H54 (cell line): Measurements from ENCODE around the gene COG5.

Experiments used
- DNase-seq: peaks from one replicate; pipeline ENCODE4 v3.0.0; 2011; ENCODE audit warnings: low spot score, mixed read lengths; ENCODE audit not compliant: insufficient read length
- FAIRE-seq: peaks from 3 replicates; lab custom pipeline; 2011; peaks lifted over from hg19 to GRCh38; lab: Jason Lieb, UNC
- POLR2A ChIP-seq: IDR thresholded peaks from 2 replicates; pipeline ENCODE4 v1.6.1; 2011; ENCODE audit warnings: low read depth, mild to moderate bottlenecking, low read length

COG5 gene

GRCh38 chr7:107319724-107320228, 243.9 kb downstream of the COG5 start:
- DNase-seq (no peak), FAIRE-seq (no peak)
- no peak for TF ChIP-seq POLR2A

GRCh38 chr7:107318523-107319160, 245.1 kb downstream of the COG5 start:
- DNase-seq, result no peak
- no peak for FAIRE-seq
- no peak for TF ChIP-seq POLR2A

DNA sequence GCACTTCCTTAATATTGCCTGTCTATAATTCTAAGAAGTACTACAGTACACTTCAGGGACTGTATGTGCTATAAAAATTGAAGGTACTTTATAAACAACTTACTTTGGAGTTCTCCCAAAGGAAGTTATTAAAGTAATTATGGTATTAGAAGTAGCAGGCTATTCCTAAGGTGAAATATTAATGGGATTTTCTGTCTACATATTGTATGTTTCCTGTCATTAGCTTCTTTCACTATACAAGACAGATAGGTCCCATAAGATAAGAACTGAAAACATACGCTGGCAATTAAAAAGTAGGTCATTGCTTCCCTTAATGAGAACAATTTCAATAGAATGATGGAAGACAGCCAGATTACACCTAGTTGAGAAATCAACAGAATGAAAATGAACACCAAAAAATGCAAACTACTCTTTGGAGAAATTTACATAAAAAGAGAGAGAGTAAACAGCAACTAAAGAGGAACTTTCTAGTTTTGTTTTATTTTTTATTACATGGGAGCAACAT, 248.0 kb downstream of the COG5 start:
- no peak for TF ChIP-seq POLR2A
- FAIRE-seq, result no peak

GRCh38 chr7:107313355-107313754, 250.4 kb downstream of the COG5 start:
- FAIRE-seq, result no peak
- no peak for TF ChIP-seq POLR2A
- DNase-seq, result no peak

More for the DNA sequence above, 248.0 kb downstream of the COG5 start:
- DNase-seq, result no peak

- DNase-seq (no peak), FAIRE-seq (no peak)
- TF ChIP-seq POLR2A, result no peak
Observed at GRCh38 chr7:107312418-107312817, 251.3 kb downstream of the COG5 start.

GRCh38 chr7:107309296-107309695, 254.4 kb downstream of the COG5 start:
- no peak for FAIRE-seq
- no peak for TF ChIP-seq POLR2A
- no peak for DNase-seq

- DNase-seq, result no peak
- TF ChIP-seq POLR2A, result no peak
- FAIRE-seq, result no peak
Observed at GRCh38 chr7:107304636-107305035, 259.1 kb downstream of the COG5 start.

DNA sequence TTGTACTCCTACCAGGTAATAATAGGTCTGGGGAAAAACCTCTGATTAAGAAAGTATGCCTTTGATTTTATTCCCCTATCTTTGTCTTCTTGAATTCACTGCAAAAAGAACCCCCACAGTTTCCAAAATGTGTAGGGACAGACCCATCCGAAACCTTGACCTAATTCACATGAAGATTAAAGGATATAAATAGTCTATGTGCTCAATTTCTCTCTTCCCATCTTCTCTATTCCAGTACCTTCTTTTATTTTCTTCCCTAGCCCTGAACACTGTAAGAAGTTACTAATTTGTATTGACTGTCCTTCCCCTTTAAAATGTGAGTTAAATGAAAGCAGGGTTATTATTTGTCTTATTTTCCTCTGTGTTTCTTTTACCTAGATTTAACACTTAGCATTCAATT, 259.7 kb downstream of the COG5 start:
- FAIRE-seq (no peak), DNase-seq (no peak)

GRCh38 chr7:107302250-107302847, 261.4 kb downstream of the COG5 start:
- DNase-seq (no peak), FAIRE-seq (no peak)
- TF ChIP-seq POLR2A, result no peak

More for the DNA sequence above, 259.7 kb downstream of the COG5 start:
- no peak for TF ChIP-seq POLR2A

- no peak for TF ChIP-seq POLR2A
- DNase-seq (no peak), FAIRE-seq (no peak)
Observed at GRCh38 chr7:107294182-107294581, 269.5 kb downstream of the COG5 start.

DNA sequence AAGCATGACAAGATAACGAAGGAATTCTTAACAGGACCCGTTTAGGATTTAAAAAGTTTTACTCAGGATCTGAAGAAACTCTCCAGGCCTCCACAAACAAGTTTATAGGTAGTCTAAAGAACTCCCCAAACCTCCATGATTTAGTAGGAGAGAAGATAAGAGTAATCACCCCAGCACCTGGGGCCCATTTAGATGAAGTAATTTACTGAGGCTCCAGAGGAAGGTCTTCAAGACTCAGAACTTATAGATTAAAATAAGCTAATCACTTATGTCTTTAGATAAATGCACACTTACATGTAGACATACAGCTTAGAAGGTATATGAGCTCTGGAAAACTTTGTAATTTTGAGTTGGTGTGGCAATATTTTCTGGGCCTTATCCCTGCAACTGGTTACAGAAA, 271.1 kb downstream of the COG5 start:
- FAIRE-seq (no peak), DNase-seq (no peak)
- TF ChIP-seq POLR2A, result no peak

DNA sequence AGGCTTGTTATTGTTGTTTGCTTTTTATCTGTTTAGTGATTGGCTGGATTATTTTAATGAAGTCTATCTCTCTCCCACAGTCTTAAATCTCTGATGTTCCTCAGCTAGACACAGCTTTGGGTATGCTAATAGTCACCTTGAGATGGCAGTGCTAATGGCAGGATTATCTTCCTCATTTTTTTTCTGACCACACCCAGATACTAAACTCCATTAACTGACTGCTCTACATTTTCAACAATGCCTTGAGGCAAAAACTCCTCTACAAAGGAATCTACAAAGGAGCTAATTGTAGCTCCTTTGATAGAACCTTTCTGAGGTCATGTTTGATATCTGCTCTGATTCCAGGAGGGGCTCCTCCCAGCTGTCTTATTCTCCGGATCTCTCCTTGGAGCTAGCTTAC, 272.3 kb downstream of the COG5 start:
- DNase-seq (no peak), FAIRE-seq (no peak)
- TF ChIP-seq POLR2A, result no peak

GRCh38 chr7:107286751-107287621, 276.7 kb downstream of the COG5 start:
- no peak for TF ChIP-seq POLR2A
- DNase-seq, result no peak
- no peak for FAIRE-seq
